Activated CD8-positive, alpha-beta memory T cell treated with anti-CD3 and anti-CD28 coated beads, Interleukin-2, amount 50 U/mL, for 1 hour (primary cell): ENCODE results near the gene ZBTB43.

Experiments used
- DNase-seq: peaks from one replicate; pipeline ENCODE4 v3.0.0-alpha.2; 2020; ENCODE audit errors: extremely low read depth

Gene ZBTB43

GRCh38 chr9:126829035-126829434 lies 24.2 kb downstream of the ZBTB43 start:
- no peak for DNase-seq

GRCh38 chr9:126830827-126831226 lies 26.0 kb downstream of the ZBTB43 start:
- DNase-seq = no peak

GRCh38 chr9:126832440-126832839 lies 27.6 kb downstream of the ZBTB43 start:
- no peak for DNase-seq

- no peak for DNase-seq
These were observed 28.2 kb downstream of the ZBTB43 start for GRCh38 chr9:126833020-126833419.

GRCh38 chr9:126833710-126834345 lies 29.0 kb downstream of the ZBTB43 start:
- DNase-seq = no peak

- no peak for DNase-seq
These were observed 29.8 kb downstream of the ZBTB43 start for GRCh38 chr9:126834672-126835071.

- DNase-seq = no peak
These were observed 31.4 kb downstream of the ZBTB43 start for GRCh38 chr9:126836216-126836615.

- no peak for DNase-seq
These were observed 33.4 kb downstream of the ZBTB43 start for GRCh38 chr9:126838055-126838811.

GRCh38 chr9:126838895-126839294 lies 34.1 kb downstream of the ZBTB43 start:
- no peak for DNase-seq

GRCh38 chr9:126839301-126839700 lies 34.5 kb downstream of the ZBTB43 start:
- DNase-seq = no peak

GRCh38 chr9:126842220-126842842 lies 37.5 kb downstream of the ZBTB43 start:
- no peak for DNase-seq

- no peak for DNase-seq
These were observed 38.3 kb downstream of the ZBTB43 start for GRCh38 chr9:126842977-126843799.

- no peak for DNase-seq
These were observed 39.2 kb downstream of the ZBTB43 start for GRCh38 chr9:126844085-126844484.

GRCh38 chr9:126847051-126847450 lies 42.2 kb downstream of the ZBTB43 start:
- DNase-seq = no peak

- DNase-seq = no peak
These were observed 44.9 kb downstream of the ZBTB43 start for GRCh38 chr9:126849591-126850225.

- DNase-seq = no peak
These were observed 46.5 kb downstream of the ZBTB43 start for GRCh38 chr9:126851286-126851880.

GRCh38 chr9:126852086-126852688 lies 47.3 kb downstream of the ZBTB43 start:
- DNase-seq = no peak

- no peak for DNase-seq
These were observed 48.8 kb downstream of the ZBTB43 start for GRCh38 chr9:126853667-126854066.

GRCh38 chr9:126854734-126855133 lies 49.9 kb downstream of the ZBTB43 start:
- DNase-seq = no peak

GRCh38 chr9:126856326-126856877 lies 51.6 kb downstream of the ZBTB43 start:
- DNase-seq = no peak
